ENCODE results near the gene MAML2. TPM values are rescaled to one million over a fixed set of nuclear protein-coding genes. Genes with fewer than 3 reads are reported as not detected.

MAML2 gene
- total and polyA plus RNA-seq, 2 experiments from 2014 or later, result 4.7 to 15.3 TPM

GRCh38 chr11:96267496-96268032 is 75.4 kb downstream of the MAML2 start:
- Histone ChIP-seq H3K4me1 (ENCODE audit: insufficient read depth) (peaks cover 10% of the 10 kb centered on the region), H3K9me3 (ENCODE audit: low read depth) (no peaks in the 10 kb centered on the region), H3K4me2 (no peak overlapping the region), H4K20me1 (ENCODE audit: insufficient read depth, poor library complexity, severe bottlenecking) (no peaks in the 10 kb centered on the region), H3K27ac (no peak overlapping the region), H3K79me2 (peaks cover 62% of the 10 kb centered on the region), H3K27me3 (no peaks in the 10 kb centered on the region), H3K4me3 (no peak overlapping the region), H3K36me3 (replicated peaks; ENCODE audit: insufficient read depth, low read depth) (no peaks in the 10 kb centered on the region), H3K9me2 (replicated peaks; ENCODE audit: insufficient read depth) (no peaks in the 10 kb centered on the region), H2AFZ (no peak overlapping the region)
- no peak for DNase-seq (ENCODE audit: low spot score)
- TF ChIP-seq EZH2 (IDR thresholded peaks at IDR 0.05; ENCODE audit: borderline replicate concordance) (no peak), EZH2phosphoT487 (IDR thresholded peaks at IDR 0.05; ENCODE audit: low read depth, severe bottlenecking, unreplicated experiment) (no peak)
- TF ChIP-seq, protein P1, sequence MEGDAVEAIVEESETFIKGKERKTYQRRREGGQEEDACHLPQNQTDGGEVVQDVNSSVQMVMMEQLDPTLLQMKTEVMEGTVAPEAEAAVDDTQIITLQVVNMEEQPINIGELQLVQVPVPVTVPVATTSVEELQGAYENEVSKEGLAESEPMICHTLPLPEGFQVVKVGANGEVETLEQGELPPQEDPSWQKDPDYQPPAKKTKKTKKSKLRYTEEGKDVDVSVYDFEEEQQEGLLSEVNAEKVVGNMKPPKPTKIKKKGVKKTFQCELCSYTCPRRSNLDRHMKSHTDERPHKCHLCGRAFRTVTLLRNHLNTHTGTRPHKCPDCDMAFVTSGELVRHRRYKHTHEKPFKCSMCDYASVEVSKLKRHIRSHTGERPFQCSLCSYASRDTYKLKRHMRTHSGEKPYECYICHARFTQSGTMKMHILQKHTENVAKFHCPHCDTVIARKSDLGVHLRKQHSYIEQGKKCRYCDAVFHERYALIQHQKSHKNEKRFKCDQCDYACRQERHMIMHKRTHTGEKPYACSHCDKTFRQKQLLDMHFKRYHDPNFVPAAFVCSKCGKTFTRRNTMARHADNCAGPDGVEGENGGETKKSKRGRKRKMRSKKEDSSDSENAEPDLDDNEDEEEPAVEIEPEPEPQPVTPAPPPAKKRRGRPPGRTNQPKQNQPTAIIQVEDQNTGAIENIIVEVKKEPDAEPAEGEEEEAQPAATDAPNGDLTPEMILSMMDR (IDR thresholded peaks at IDR 0.05; ENCODE audit: poor library complexity), result no peak
- 85% methylated on average over 2 of the region's 2 CpGs for WGBS (ENCODE audit: low lambda C conversion rate, missing lambda C conversion rate)

DNA sequence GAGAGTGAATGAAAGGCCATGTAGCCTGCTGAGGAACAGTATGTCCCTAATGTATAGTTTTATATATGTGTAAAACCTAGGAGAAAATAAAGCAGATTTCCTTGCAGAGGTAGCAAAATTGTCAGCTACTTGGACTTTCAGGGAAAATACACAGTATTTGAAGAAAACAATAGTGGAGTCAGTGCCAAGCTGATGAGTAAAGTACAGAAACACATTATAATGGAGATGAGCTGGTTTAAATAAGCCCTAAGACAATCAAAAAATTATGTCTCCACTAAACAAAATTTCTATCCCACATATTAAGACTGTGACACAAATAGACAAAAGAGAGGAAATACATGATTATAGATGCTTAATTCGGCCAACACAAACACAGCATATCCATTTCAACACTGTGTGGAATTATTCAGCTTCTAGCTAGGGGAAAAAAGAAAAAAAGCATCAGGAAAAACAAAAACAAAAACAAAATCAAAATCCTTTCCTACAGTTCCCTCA is 75.9 kb downstream of the MAML2 start:
- H3K9me2 ChIP-seq (replicated peaks; ENCODE audit: insufficient read depth), result no peaks in the 10 kb centered on the region
- H3K4me3 ChIP-seq, result no peak overlapping the region
- H3K36me3 ChIP-seq (replicated peaks; ENCODE audit: insufficient read depth, low read depth), result no peaks in the 10 kb centered on the region
- 86% methylated on average over 1 of the region's 1 CpG for WGBS (ENCODE audit: low lambda C conversion rate, missing lambda C conversion rate)
- TF ChIP-seq, protein P1 (IDR thresholded peaks at IDR 0.05; ENCODE audit: poor library complexity), result no peak
- no peak for TF ChIP-seq EZH2 (IDR thresholded peaks at IDR 0.05; ENCODE audit: borderline replicate concordance)
- TF ChIP-seq EZH2phosphoT487 (IDR thresholded peaks at IDR 0.05; ENCODE audit: low read depth, severe bottlenecking, unreplicated experiment), result no peak
- peaks cover 10% of the 10 kb centered on the region for H3K4me1 ChIP-seq (ENCODE audit: insufficient read depth)
- H4K20me1 ChIP-seq (ENCODE audit: insufficient read depth, poor library complexity, severe bottlenecking), result no peaks in the 10 kb centered on the region
- no peak overlapping the region for H2AFZ ChIP-seq
- no peaks in the 10 kb centered on the region for H3K27me3 ChIP-seq
- H3K27ac ChIP-seq, result no peak overlapping the region
- peaks cover 67% of the 10 kb centered on the region for H3K79me2 ChIP-seq
- no peak overlapping the region for H3K4me2 ChIP-seq
- no peak for DNase-seq (ENCODE audit: low spot score)
- H3K9me3 ChIP-seq (ENCODE audit: low read depth), result no peaks in the 10 kb centered on the region

GRCh38 chr11:96265972-96266371 is 77.0 kb downstream of the MAML2 start:
- H3K79me2 ChIP-seq, result peaks cover 67% of the 10 kb centered on the region
- no peaks in the 10 kb centered on the region for H4K20me1 ChIP-seq (ENCODE audit: insufficient read depth, poor library complexity, severe bottlenecking)
- 96% methylated on average over 9 of the region's 9 CpGs for WGBS (ENCODE audit: low lambda C conversion rate, missing lambda C conversion rate)
- H3K4me3 ChIP-seq, result no peak overlapping the region
- peaks cover 10% of the 10 kb centered on the region for H3K4me1 ChIP-seq (ENCODE audit: insufficient read depth)
- H3K27ac ChIP-seq, result no peak overlapping the region
- no peak overlapping the region for H3K4me2 ChIP-seq
- no peaks in the 10 kb centered on the region for H3K36me3 ChIP-seq (replicated peaks; ENCODE audit: insufficient read depth, low read depth)
- no peak for DNase-seq (ENCODE audit: low spot score)
- TF ChIP-seq EZH2 (IDR thresholded peaks at IDR 0.05; ENCODE audit: borderline replicate concordance), result no peak
- TF ChIP-seq, protein P1 (IDR thresholded peaks at IDR 0.05; ENCODE audit: poor library complexity), result no peak
- TF ChIP-seq EZH2phosphoT487 (IDR thresholded peaks at IDR 0.05; ENCODE audit: low read depth, severe bottlenecking, unreplicated experiment), result no peak
- no peaks in the 10 kb centered on the region for H3K9me2 ChIP-seq (replicated peaks; ENCODE audit: insufficient read depth)
- no peaks in the 10 kb centered on the region for H3K9me3 ChIP-seq (ENCODE audit: low read depth)
- no peaks in the 10 kb centered on the region for H3K27me3 ChIP-seq
- H2AFZ ChIP-seq, result no peak overlapping the region

Measured in hepatocyte (in vitro differentiated cells).